ENCODE measurements around the gene ATOX1. TPM values are rescaled to one million over a fixed set of nuclear protein-coding genes. Genes with fewer than 3 reads are reported as not detected.

The ATOX1 gene
- total and polyA plus RNA-seq, 2 experiments from 2014 or later: 118 to 134 TPM

GRCh38 chr5:151766975-151767374, 8.5 kb upstream of the ATOX1 start (continued):
- TF ChIP-seq ZNF462 (CRISPR knock-in tag; IDR thresholded peaks at IDR 0.05) (no peak), ZNF114 (CRISPR knock-in tag; IDR thresholded peaks at IDR 0.05) (no peak), CTCF (conservative IDR thresholded peaks at IDR 0.05; ENCODE audit: low read depth in 2 of 2) (no peak), JUNB (IDR thresholded peaks at IDR 0.05; ENCODE audit: unreplicated experiment) (no peak)

- Histone ChIP-seq H3K4me2 (no peak overlapping the region), H4K20me1 (replicated peaks; ENCODE audit: insufficient read depth) (no peaks in the 10 kb centered on the region), H2AFZ (no peak overlapping the region), H3K27ac (ENCODE audit: low read depth) (no peak overlapping the region), H3K4me1 (ENCODE audit: insufficient read depth) (0 out of 2 replicates have a peak, but pooled peaks cover 4% of the 10 kb centered on the region), H3K36me3 (ENCODE audit: insufficient read depth) (no peaks in the 10 kb centered on the region), H3K4me3 (no peak overlapping the region), H3F3A (replicated peaks; ENCODE audit: low read depth) (no peaks in the 10 kb centered on the region), H3K79me2 (replicated peaks; ENCODE audit: insufficient read depth) (peaks cover 12% of the 10 kb centered on the region; the same call in 1 of the 2 replicates), H3K27me3 (ENCODE audit: insufficient read depth) (no peaks in the 10 kb centered on the region), H3K9me2 (ENCODE audit: insufficient read depth) (no peaks in the 10 kb centered on the region)
- Mint-ChIP-seq H3K9me3 (no peaks in the 10 kb centered on the region), H3K4me1 (peaks cover under 1% of the 10 kb centered on the region; the same call in 2 of the 3 replicates), H3K27me3 (ENCODE audit: insufficient read depth, low read depth, poor library complexity) (no peaks in the 10 kb centered on the region), H3K36me3 (ENCODE audit: low read depth) (no peaks in the 10 kb centered on the region), H3K4me3 (no peak overlapping the region), H3K27ac (no peak overlapping the region)
- DNase-seq (ENCODE audit: low spot score) (no peak), ATAC-seq (no peak)
- TF ChIP-seq JUNB (IDR thresholded peaks at IDR 0.05; ENCODE audit: unreplicated experiment) (no peak), CREB1 (CRISPR knock-in tag; IDR thresholded peaks at IDR 0.05; ENCODE audit: low read depth) (no peak), NANOG (IDR thresholded peaks at IDR 0.05; ENCODE audit: borderline replicate concordance) (no peak), ZNF462 (CRISPR knock-in tag; IDR thresholded peaks at IDR 0.05) (no peak), EZH2phosphoT487 (IDR thresholded peaks at IDR 0.05; ENCODE audit: unreplicated experiment) (no peak), STAT1 (IDR thresholded peaks at IDR 0.05; ENCODE audit: unreplicated experiment) (no peak)
Observed at GRCh38 chr5:151764801-151765200, 6.4 kb upstream of the ATOX1 start.

Measured in GM23338 (cell line).